Measurements from ENCODE around the gene F2R. TPM values are rescaled to one million over a fixed set of nuclear protein-coding genes. Genes with fewer than 3 reads are reported as not detected.

Gene F2R
- total and polyA plus RNA-seq, 2 experiments from 2014 or later: 15.0 to 26.0 TPM

DNA sequence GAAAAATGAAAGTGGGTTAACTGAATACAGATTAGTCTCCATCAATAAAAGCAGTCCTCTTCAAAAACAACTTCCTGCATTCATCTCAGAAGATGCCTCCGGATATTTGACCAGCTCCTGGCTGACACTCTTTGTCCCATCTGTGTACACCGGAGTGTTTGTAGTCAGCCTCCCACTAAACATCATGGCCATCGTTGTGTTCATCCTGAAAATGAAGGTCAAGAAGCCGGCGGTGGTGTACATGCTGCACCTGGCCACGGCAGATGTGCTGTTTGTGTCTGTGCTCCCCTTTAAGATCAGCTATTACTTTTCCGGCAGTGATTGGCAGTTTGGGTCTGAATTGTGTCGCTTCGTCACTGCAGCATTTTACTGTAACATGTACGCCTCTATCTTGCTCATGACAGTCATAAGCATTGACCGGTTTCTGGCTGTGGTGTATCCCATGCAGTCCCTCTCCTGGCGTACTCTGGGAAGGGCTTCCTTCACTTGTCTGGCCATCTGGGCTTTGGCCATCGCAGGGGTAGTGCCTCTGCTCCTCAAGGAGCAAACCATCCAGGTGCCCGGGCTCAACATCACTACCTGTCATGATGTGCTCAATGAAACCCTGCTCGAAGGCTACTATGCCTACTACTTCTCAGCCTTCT is 16.6 kb downstream of the F2R start (continued):
- no peak for TF ChIP-seq POLR2AphosphoS5 (IDR thresholded peaks at IDR 0.05; ENCODE audit: low read depth)
- TF ChIP-seq, protein P1, sequence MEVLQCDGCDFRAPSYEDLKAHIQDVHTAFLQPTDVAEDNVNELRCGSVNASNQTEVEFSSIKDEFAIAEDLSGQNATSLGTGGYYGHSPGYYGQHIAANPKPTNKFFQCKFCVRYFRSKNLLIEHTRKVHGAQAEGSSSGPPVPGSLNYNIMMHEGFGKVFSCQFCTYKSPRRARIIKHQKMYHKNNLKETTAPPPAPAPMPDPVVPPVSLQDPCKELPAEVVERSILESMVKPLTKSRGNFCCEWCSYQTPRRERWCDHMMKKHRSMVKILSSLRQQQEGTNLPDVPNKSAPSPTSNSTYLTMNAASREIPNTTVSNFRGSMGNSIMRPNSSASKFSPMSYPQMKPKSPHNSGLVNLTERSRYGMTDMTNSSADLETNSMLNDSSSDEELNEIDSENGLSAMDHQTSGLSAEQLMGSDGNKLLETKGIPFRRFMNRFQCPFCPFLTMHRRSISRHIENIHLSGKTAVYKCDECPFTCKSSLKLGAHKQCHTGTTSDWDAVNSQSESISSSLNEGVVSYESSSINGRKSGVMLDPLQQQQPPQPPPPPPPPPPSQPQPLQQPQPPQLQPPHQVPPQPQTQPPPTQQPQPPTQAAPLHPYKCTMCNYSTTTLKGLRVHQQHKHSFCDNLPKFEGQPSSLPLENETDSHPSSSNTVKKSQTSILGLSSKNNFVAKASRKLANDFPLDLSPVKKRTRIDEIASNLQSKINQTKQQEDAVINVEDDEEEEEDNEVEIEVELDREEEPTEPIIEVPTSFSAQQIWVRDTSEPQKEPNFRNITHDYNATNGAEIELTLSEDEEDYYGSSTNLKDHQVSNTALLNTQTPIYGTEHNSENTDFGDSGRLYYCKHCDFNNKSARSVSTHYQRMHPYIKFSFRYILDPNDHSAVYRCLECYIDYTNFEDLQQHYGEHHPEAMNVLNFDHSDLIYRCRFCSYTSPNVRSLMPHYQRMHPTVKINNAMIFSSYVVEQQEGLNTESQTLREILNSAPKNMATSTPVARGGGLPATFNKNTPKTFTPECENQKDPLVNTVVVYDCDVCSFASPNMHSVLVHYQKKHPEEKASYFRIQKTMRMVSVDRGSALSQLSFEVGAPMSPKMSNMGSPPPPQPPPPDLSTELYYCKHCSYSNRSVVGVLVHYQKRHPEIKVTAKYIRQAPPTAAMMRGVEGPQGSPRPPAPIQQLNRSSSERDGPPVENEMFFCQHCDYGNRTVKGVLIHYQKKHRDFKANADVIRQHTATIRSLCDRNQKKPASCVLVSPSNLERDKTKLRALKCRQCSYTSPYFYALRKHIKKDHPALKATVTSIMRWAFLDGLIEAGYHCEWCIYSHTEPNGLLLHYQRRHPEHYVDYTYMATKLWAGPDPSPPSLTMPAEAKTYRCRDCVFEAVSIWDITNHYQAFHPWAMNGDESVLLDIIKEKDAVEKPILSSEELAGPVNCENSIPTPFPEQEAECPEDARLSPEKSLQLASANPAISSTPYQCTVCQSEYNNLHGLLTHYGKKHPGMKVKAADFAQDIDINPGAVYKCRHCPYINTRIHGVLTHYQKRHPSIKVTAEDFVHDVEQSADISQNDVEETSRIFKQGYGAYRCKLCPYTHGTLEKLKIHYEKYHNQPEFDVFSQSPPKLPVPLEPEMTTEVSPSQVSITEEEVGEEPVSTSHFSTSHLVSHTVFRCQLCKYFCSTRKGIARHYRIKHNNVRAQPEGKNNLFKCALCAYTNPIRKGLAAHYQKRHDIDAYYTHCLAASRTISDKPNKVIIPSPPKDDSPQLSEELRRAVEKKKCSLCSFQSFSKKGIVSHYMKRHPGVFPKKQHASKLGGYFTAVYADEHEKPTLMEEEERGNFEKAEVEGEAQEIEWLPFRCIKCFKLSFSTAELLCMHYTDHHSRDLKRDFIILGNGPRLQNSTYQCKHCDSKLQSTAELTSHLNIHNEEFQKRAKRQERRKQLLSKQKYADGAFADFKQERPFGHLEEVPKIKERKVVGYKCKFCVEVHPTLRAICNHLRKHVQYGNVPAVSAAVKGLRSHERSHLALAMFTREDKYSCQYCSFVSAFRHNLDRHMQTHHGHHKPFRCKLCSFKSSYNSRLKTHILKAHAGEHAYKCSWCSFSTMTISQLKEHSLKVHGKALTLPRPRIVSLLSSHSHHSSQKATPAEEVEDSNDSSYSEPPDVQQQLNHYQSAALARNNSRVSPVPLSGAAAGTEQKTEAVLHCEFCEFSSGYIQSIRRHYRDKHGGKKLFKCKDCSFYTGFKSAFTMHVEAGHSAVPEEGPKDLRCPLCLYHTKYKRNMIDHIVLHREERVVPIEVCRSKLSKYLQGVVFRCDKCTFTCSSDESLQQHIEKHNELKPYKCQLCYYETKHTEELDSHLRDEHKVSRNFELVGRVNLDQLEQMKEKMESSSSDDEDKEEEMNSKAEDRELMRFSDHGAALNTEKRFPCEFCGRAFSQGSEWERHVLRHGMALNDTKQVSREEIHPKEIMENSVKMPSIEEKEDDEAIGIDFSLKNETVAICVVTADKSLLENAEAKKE (CRISPR knock-in tag; IDR thresholded peaks at IDR 0.05): no peak
- TF ChIP-seq, protein P2, sequence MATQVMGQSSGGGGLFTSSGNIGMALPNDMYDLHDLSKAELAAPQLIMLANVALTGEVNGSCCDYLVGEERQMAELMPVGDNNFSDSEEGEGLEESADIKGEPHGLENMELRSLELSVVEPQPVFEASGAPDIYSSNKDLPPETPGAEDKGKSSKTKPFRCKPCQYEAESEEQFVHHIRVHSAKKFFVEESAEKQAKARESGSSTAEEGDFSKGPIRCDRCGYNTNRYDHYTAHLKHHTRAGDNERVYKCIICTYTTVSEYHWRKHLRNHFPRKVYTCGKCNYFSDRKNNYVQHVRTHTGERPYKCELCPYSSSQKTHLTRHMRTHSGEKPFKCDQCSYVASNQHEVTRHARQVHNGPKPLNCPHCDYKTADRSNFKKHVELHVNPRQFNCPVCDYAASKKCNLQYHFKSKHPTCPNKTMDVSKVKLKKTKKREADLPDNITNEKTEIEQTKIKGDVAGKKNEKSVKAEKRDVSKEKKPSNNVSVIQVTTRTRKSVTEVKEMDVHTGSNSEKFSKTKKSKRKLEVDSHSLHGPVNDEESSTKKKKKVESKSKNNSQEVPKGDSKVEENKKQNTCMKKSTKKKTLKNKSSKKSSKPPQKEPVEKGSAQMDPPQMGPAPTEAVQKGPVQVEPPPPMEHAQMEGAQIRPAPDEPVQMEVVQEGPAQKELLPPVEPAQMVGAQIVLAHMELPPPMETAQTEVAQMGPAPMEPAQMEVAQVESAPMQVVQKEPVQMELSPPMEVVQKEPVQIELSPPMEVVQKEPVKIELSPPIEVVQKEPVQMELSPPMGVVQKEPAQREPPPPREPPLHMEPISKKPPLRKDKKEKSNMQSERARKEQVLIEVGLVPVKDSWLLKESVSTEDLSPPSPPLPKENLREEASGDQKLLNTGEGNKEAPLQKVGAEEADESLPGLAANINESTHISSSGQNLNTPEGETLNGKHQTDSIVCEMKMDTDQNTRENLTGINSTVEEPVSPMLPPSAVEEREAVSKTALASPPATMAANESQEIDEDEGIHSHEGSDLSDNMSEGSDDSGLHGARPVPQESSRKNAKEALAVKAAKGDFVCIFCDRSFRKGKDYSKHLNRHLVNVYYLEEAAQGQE (IDR thresholded peaks at IDR 0.05; ENCODE audit: unreplicated experiment): no peak

DNA sequence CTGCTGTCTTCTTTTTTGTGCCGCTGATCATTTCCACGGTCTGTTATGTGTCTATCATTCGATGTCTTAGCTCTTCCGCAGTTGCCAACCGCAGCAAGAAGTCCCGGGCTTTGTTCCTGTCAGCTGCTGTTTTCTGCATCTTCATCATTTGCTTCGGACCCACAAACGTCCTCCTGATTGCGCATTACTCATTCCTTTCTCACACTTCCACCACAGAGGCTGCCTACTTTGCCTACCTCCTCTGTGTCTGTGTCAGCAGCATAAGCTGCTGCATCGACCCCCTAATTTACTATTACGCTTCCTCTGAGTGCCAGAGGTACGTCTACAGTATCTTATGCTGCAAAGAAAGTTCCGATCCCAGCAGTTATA is 17.1 kb downstream of the F2R start:
- no peaks in the 10 kb centered on the region for H3K27me3 Mint-ChIP-seq (ENCODE audit: insufficient read depth, low read depth, poor library complexity)
- Histone ChIP-seq H3K4me2 (no peak overlapping the region), H3K4me3 (no peak overlapping the region), H3K27ac (ENCODE audit: low read depth) (no peak overlapping the region), H3K27me3 (ENCODE audit: insufficient read depth) (no peaks in the 10 kb centered on the region), H3F3A (replicated peaks; ENCODE audit: low read depth) (no peaks in the 10 kb centered on the region), H3K36me3 (ENCODE audit: insufficient read depth) (peaks cover under 1% of the 10 kb centered on the region; the same call in 1 of the 2 replicates), H3K4me1 (ENCODE audit: insufficient read depth) (no peaks in the 10 kb centered on the region), H3K79me2 (replicated peaks; ENCODE audit: insufficient read depth) (peaks cover 27% of the 10 kb centered on the region), H2AFZ (no peak overlapping the region), H3K9me2 (ENCODE audit: insufficient read depth) (no peaks in the 10 kb centered on the region), H4K20me1 (replicated peaks; ENCODE audit: insufficient read depth) (no peaks in the 10 kb centered on the region)
- peaks cover 25% of the 10 kb centered on the region for H3K9me3 Mint-ChIP-seq
- ATAC-seq (no peak), DNase-seq (ENCODE audit: low spot score) (no peak)
- H3K4me3 Mint-ChIP-seq: no peak overlapping the region
- peaks cover 38% of the 10 kb centered on the region for H3K36me3 Mint-ChIP-seq (ENCODE audit: low read depth)
- no peak overlapping the region for H3K27ac Mint-ChIP-seq
- no peaks in the 10 kb centered on the region for H3K4me1 Mint-ChIP-seq
- TF ChIP-seq STAT1 (IDR thresholded peaks at IDR 0.05; ENCODE audit: unreplicated experiment): no peak
- TF ChIP-seq EZH2 (IDR thresholded peaks at IDR 0.05; ENCODE audit: low read depth, unreplicated experiment): no peak
- TF ChIP-seq POLR2AphosphoS5 (IDR thresholded peaks at IDR 0.05; ENCODE audit: low read depth): no peak
- no peak for TF ChIP-seq JUNB (IDR thresholded peaks at IDR 0.05; ENCODE audit: unreplicated experiment)
- TF ChIP-seq, protein P3, sequence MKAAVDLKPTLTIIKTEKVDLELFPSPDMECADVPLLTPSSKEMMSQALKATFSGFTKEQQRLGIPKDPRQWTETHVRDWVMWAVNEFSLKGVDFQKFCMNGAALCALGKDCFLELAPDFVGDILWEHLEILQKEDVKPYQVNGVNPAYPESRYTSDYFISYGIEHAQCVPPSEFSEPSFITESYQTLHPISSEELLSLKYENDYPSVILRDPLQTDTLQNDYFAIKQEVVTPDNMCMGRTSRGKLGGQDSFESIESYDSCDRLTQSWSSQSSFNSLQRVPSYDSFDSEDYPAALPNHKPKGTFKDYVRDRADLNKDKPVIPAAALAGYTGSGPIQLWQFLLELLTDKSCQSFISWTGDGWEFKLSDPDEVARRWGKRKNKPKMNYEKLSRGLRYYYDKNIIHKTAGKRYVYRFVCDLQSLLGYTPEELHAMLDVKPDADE (IDR thresholded peaks at IDR 0.05): no peak
- TF ChIP-seq, protein P4, sequence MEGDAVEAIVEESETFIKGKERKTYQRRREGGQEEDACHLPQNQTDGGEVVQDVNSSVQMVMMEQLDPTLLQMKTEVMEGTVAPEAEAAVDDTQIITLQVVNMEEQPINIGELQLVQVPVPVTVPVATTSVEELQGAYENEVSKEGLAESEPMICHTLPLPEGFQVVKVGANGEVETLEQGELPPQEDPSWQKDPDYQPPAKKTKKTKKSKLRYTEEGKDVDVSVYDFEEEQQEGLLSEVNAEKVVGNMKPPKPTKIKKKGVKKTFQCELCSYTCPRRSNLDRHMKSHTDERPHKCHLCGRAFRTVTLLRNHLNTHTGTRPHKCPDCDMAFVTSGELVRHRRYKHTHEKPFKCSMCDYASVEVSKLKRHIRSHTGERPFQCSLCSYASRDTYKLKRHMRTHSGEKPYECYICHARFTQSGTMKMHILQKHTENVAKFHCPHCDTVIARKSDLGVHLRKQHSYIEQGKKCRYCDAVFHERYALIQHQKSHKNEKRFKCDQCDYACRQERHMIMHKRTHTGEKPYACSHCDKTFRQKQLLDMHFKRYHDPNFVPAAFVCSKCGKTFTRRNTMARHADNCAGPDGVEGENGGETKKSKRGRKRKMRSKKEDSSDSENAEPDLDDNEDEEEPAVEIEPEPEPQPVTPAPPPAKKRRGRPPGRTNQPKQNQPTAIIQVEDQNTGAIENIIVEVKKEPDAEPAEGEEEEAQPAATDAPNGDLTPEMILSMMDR (conservative IDR thresholded peaks at IDR 0.05; ENCODE audit: low read depth in 2 of 2): no peak
- no peak for TF ChIP-seq ZNF331 (CRISPR knock-in tag; IDR thresholded peaks at IDR 0.05; ENCODE audit: low read depth)
- no peak for TF ChIP-seq CREB1 (CRISPR knock-in tag; IDR thresholded peaks at IDR 0.05; ENCODE audit: low read depth)
- TF ChIP-seq EZH2phosphoT487 (IDR thresholded peaks at IDR 0.05; ENCODE audit: unreplicated experiment): no peak
